HepG2 (cell line): ENCODE data around the gene UNG. TPM values are rescaled to one million over a fixed set of nuclear protein-coding genes. Genes with fewer than 3 reads are reported as not detected.

ENCODE experiments used
- ATAC-seq: fragments of 200-7000 bp; cut with Tn5 transposase; 3 replicates; pipeline ENCODE4 v1.9.1; 2020; ENCODE audit warnings: mild to moderate bottlenecking, moderate library complexity
- BruUV-seq: library from RNA; stranded (reverse); fragments of 400-500 nt; replicated peaks from 2 replicates; lab custom pipeline; 2021; lab: Mats Ljungman, UMichigan
- CTCF ChIA-PET: fragments of 300-600 bp; formaldehyde crosslinking; extraction: SDS; loops from one replicate; lab custom pipeline; 2021; ENCODE audit warnings: low total read pairs, inconsistent platforms, low intra/inter-chr PET ratio; lab: Yijun Ruan, JAX
- POLR2A ChIA-PET: fragments of 350-600 bp; sonication (Branson Sonifier 250); formaldehyde crosslinking; loops from one replicate; lab custom pipeline; 2020; ENCODE audit warnings: antibody characterized with exemption, inconsistent platforms; lab: Yijun Ruan, JAX
- DNase-seq: peaks from one replicate; pipeline ENCODE4 v3.0.0-alpha.2; 2015; ENCODE audit warnings: low spot score
- FAIRE-seq: peaks from 3 replicates; lab custom pipeline; 2011; peaks lifted over from hg19 to GRCh38; lab: Jason Lieb, UNC
- H2AFZ ChIP-seq: one replicate; pipeline ENCODE4 v1.6.1; 2011; ENCODE audit warnings: low read length, inconsistent platforms
- H3K27ac ChIP-seq: fragments of 300-600 bp; 3 replicates; pipeline ENCODE4 v1.8.0; 2011; ENCODE audit warnings: mixed run types, mild to moderate bottlenecking, mixed read lengths, low read length, inconsistent platforms; ENCODE audit not compliant: insufficient read depth; ENCODE audit errors: extremely low read length
- H3K27me3 ChIP-seq, 2 experiments: fragments of 200-600 bp in 1 of 2; 2 replicates in 1 of 2; 3 replicates in 1 of 2; pipeline versions ENCODE4 v1.6.0 to v1.8.0; 2011; ENCODE audit warnings: low read length in 2 of 2, mild to moderate bottlenecking in 2 of 2, moderate library complexity in 2 of 2, inconsistent platforms in 1 of 2; ENCODE audit not compliant: insufficient read depth in 2 of 2, control insufficient read depth in 1 of 2
- H3K36me3 ChIP-seq, 2 experiments: fragments of 200-600 bp in 1 of 2; replicated peaks in 1 of 2; 2 replicates in 1 of 2; 3 replicates in 1 of 2; pipeline versions ENCODE4 v1.5.1 to v1.8.0; 2011; ENCODE audit warnings: low read length in 2 of 2, inconsistent platforms in 1 of 2; ENCODE audit not compliant: insufficient read depth in 2 of 2, control insufficient read depth in 1 of 2
- H3K4me1 ChIP-seq: 2 replicates; pipeline ENCODE4 v1.5.1; 2012; ENCODE audit warnings: low read length, inconsistent platforms; ENCODE audit not compliant: insufficient read depth
- H3K4me2 ChIP-seq: 2 replicates; pipeline ENCODE4 v1.6.0; 2011; ENCODE audit warnings: low read depth, low read length, inconsistent platforms
- H3K4me3 ChIP-seq, 3 experiments: fragments of 200-600 bp in 1 of 3; sonication (generic), shearing (Covaris generic) in 1 of 3; replicated peaks in 1 of 3; 2 replicates each; pipeline ENCODE4 v1.5.1; 2011 to 2016; ENCODE audit warnings: low read length in 3 of 3, inconsistent platforms in 2 of 3, low read depth in 2 of 3, mild to moderate bottlenecking in 2 of 3, control low read depth in 1 of 3, mixed read lengths in 1 of 3; ENCODE audit not compliant: insufficient read depth in 1 of 3
- H3K79me2 ChIP-seq: one replicate; pipeline ENCODE4 v1.6.1; 2011; ENCODE audit warnings: low read length, inconsistent platforms; ENCODE audit not compliant: insufficient read depth
- H3K9ac ChIP-seq: 2 replicates; pipeline ENCODE4 v1.6.0; 2011; ENCODE audit warnings: mild to moderate bottlenecking, low read depth, low read length, inconsistent platforms; ENCODE audit not compliant: insufficient read depth
- H3K9me3 ChIP-seq: 2 replicates; pipeline ENCODE4 v1.5.1; 2012; ENCODE audit warnings: mild to moderate bottlenecking, low read length
- H4K20me1 ChIP-seq: 2 replicates; pipeline ENCODE4 v1.6.0; 2011; ENCODE audit warnings: inconsistent platforms, mild to moderate bottlenecking, low read length, moderate library complexity; ENCODE audit not compliant: insufficient read depth
- HMG20A ChIP-seq: IDR thresholded peaks from 2 replicates; pipeline ENCODE4 v1.6.1; 2016; ENCODE audit warnings: borderline replicate concordance
- LCORL ChIP-seq, 2 experiments: fragments of 450-650 bp in 1 of 2; sonication (generic) in 1 of 2; formaldehyde crosslinking in 1 of 2; IDR thresholded peaks; 2 replicates each; pipeline versions ENCODE4 v1.5.0 to v1.6.1; 2017 to 2020; ENCODE audit warnings: antibody characterized with exemption in 1 of 2, missing genetic modification reagents in 1 of 2
- NFYC ChIP-seq: IDR thresholded peaks from 2 replicates; pipeline ENCODE4 v1.6.1; 2016; ENCODE audit warnings: missing genetic modification reagents, missing compliant biosample characterization
- RORA ChIP-seq: sonication (generic); formaldehyde crosslinking; IDR thresholded peaks from 2 replicates; pipeline ENCODE4 v1.5.0; 2020; ENCODE audit warnings: mild to moderate bottlenecking, missing genetic modification reagents, moderate library complexity
- ZFP41 ChIP-seq: sonication (generic); formaldehyde crosslinking; IDR thresholded peaks from 2 replicates; pipeline ENCODE4 v1.4.0; 2020; ENCODE audit warnings: mild to moderate bottlenecking, missing genetic modification reagents, borderline replicate concordance
- ZNF207 ChIP-seq: fragments of 450-650 bp; IDR thresholded peaks from 2 replicates; pipeline ENCODE4 v1.6.1; 2016; ENCODE audit warnings: antibody characterized with exemption, borderline replicate concordance
- ZNF451 ChIP-seq: sonication (generic); formaldehyde crosslinking; IDR thresholded peaks from 2 replicates; pipeline ENCODE4 v1.5.0; 2020; ENCODE audit warnings: mild to moderate bottlenecking, missing genetic modification reagents
- ZNF879 ChIP-seq: sonication (generic); formaldehyde crosslinking; IDR thresholded peaks from 2 replicates; pipeline ENCODE4 v1.8.1; 2023; ENCODE audit warnings: missing genetic modification reagents
- WGBS: methylation state at CpG from one replicate; pipeline ENCODE4 v1.1.6; 2017; ENCODE audit warnings: low lambda C conversion rate; 5-methylcytosine and 5-hydroxymethylcytosine counted together
- in situ Hi-C: cut with HindIII; loops from 2 replicates; pipeline ENCODE4 v1.10.0; 2017; ENCODE audit warnings: low pct_unique_long_range_greater_than_20kb; ENCODE audit not compliant: extremely low pct_ligation_motif_present
- intact Hi-C: fragments of 100-400 bp; cut with micrococcal nuclease; formaldehyde crosslinking; loops from one replicate; pipeline ENCODE4 v1.10.0; 2022; ENCODE audit not compliant: unreplicated experiment
- polyA plus RNA-seq, 8 experiments: library from polyadenylated mRNA; depleted of rRNA in 3 of 8; stranded (reverse) in 7 of 8; unstranded in 1 of 8; fragments of >200 nt; fragmentation: Illumina TruSeq in 4 of 8; extraction: Trizol in 4 of 8; gene quantifications; 2 replicates each; pipeline versions ENCODE4 v1.2.1 to v1.2.3, GENCODE V29; 2011 to 2016; ENCODE audit warnings: low read depth in 4 of 8, missing spikeins in 1 of 8, mixed read lengths in 1 of 8; ENCODE audit not compliant: insufficient read depth in 1 of 8
- total RNA-seq, 5 experiments: library from RNA; depleted of rRNA; stranded (reverse); fragments of >200 nt; fragmentation: Illumina TruSeq; extraction: Trizol; gene quantifications; 2 replicates each; pipeline ENCODE4 v1.2.3, GENCODE V29; 2016; ENCODE audit warnings: low read depth in 1 of 5
- TF ChIP-seq, protein P1 (sequence below): sonication (generic); formaldehyde crosslinking; IDR thresholded peaks from 2 replicates; pipeline ENCODE4 v1.4.0; 2020; ENCODE audit warnings: missing genetic modification reagents, borderline replicate concordance
- TF ChIP-seq, protein P2 (sequence below): IDR thresholded peaks from 2 replicates; pipeline ENCODE4 v1.6.1; 2016
- TF ChIP-seq, protein P3 (sequence below): sonication (generic); formaldehyde crosslinking; IDR thresholded peaks from 2 replicates; pipeline ENCODE4 v1.4.0; 2020; ENCODE audit warnings: mild to moderate bottlenecking, missing genetic modification reagents, borderline replicate concordance
- TF ChIP-seq, protein P4 (sequence below): IDR thresholded peaks from 2 replicates; pipeline ENCODE4 v1.6.1; 2012; ENCODE audit warnings: low read depth, low read length, improper control_type of control experiment

UNG gene
- total and polyA plus RNA-seq, 2 of the 13 experiments (the other 11 are each of a cell fraction or from before 2014, with no cell fraction given) = 23.3 to 114 TPM

DNA sequence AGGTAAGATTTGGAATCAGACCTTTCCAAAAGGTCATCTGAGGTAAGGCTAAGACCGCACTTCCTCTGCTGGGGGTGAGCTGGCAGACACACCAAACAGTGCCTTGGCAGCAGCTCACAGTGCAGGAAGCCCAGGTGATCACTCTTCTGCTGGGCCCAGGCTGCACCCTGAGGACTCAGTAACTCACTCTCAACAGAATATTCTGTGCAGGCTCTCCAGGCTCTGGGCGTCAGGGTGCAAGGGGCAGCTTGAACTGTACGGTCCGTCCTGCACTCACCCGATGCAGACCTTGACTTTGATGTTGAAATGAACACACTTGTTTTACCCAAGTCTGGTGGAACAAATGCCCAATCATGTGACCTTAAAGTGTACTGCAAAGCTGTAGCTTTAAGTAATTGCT, 10.1 kb upstream of the UNG start:
- no peak overlapping the region for H3K9ac ChIP-seq
- H4K20me1 ChIP-seq = no peaks in the 10 kb centered on the region
- H3K9me3 ChIP-seq = no peaks in the 10 kb centered on the region
- intact Hi-C loops = no loop called here
- ChIA-PET POLR2A (interaction anchor here (0.7 to 1.6 kb wide), 3 partner anchors 17 to 28 kb away, joined by 5 to 9 read pairs (median 6); partner anchors contain the start of gene ACACB), CTCF (no interaction called here)
- H3K79me2 ChIP-seq = peaks cover 8% of the 10 kb centered on the region
- peak; percentile 96 for FAIRE-seq
- BruUV-seq = no TSS peak
- ATAC-seq = peak; percentile 98
- in situ Hi-C loops = no loop called here
- 9% methylated on average over 4 of the region's 5 CpGs for WGBS
- peak; percentile 82 for DNase-seq
- H3K36me3 ChIP-seq = peaks cover 12 to 43% of the 10 kb centered on the region in 2 experiments
- peaks cover 71% of the 10 kb centered on the region for H3K4me1 ChIP-seq
- H3K4me2 ChIP-seq = peak overlapping the region; percentile 6; the same call in 1 of the 2 replicates
- peak overlapping the region; percentile 38 for H3K27ac ChIP-seq
- no peaks in the 10 kb centered on the region for H3K27me3 ChIP-seq
- H3K4me3 ChIP-seq = no peak overlapping the region
- no peak overlapping the region for H2AFZ ChIP-seq
- TF ChIP-seq, protein P1, sequence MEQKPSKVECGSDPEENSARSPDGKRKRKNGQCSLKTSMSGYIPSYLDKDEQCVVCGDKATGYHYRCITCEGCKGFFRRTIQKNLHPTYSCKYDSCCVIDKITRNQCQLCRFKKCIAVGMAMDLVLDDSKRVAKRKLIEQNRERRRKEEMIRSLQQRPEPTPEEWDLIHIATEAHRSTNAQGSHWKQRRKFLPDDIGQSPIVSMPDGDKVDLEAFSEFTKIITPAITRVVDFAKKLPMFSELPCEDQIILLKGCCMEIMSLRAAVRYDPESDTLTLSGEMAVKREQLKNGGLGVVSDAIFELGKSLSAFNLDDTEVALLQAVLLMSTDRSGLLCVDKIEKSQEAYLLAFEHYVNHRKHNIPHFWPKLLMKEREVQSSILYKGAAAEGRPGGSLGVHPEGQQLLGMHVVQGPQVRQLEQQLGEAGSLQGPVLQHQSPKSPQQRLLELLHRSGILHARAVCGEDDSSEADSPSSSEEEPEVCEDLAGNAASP = peak; percentile 93; the same call in 1 of the 2 replicates
- no peak for TF ChIP-seq ZFP41 (CRISPR knock-in tag)
- TF ChIP-seq, protein P2, sequence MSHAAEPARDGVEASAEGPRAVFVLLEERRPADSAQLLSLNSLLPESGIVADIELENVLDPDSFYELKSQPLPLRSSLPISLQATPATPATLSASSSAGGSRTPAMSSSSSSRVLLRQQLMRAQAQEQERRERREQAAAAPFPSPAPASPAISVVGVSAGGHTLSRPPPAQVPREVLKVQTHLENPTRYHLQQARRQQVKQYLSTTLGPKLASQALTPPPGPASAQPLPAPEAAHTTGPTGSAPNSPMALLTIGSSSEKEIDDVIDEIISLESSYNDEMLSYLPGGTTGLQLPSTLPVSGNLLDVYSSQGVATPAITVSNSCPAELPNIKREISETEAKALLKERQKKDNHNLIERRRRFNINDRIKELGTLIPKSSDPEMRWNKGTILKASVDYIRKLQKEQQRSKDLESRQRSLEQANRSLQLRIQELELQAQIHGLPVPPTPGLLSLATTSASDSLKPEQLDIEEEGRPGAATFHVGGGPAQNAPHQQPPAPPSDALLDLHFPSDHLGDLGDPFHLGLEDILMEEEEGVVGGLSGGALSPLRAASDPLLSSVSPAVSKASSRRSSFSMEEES (CRISPR knock-in tag) = peak; percentile 76
- TF ChIP-seq, protein P3, sequence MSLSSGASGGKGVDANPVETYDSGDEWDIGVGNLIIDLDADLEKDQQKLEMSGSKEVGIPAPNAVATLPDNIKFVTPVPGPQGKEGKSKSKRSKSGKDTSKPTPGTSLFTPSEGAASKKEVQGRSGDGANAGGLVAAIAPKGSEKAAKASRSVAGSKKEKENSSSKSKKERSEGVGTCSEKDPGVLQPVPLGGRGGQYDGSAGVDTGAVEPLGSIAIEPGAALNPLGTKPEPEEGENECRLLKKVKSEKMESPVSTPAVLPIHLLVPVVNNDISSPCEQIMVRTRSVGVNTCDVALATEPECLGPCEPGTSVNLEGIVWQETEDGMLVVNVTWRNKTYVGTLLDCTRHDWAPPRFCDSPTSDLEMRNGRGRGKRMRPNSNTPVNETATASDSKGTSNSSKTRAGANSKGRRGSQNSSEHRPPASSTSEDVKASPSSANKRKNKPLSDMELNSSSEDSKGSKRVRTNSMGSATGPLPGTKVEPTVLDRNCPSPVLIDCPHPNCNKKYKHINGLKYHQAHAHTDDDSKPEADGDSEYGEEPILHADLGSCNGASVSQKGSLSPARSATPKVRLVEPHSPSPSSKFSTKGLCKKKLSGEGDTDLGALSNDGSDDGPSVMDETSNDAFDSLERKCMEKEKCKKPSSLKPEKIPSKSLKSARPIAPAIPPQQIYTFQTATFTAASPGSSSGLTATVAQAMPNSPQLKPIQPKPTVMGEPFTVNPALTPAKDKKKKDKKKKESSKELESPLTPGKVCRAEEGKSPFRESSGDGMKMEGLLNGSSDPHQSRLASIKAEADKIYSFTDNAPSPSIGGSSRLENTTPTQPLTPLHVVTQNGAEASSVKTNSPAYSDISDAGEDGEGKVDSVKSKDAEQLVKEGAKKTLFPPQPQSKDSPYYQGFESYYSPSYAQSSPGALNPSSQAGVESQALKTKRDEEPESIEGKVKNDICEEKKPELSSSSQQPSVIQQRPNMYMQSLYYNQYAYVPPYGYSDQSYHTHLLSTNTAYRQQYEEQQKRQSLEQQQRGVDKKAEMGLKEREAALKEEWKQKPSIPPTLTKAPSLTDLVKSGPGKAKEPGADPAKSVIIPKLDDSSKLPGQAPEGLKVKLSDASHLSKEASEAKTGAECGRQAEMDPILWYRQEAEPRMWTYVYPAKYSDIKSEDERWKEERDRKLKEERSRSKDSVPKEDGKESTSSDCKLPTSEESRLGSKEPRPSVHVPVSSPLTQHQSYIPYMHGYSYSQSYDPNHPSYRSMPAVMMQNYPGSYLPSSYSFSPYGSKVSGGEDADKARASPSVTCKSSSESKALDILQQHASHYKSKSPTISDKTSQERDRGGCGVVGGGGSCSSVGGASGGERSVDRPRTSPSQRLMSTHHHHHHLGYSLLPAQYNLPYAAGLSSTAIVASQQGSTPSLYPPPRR (CRISPR knock-in tag) = peak; percentile 31; the same call in 1 of the 2 replicates
- no peak for TF ChIP-seq RORA (CRISPR knock-in tag)
- TF ChIP-seq NFYC (CRISPR knock-in tag) = no peak
- TF ChIP-seq, protein P4, sequence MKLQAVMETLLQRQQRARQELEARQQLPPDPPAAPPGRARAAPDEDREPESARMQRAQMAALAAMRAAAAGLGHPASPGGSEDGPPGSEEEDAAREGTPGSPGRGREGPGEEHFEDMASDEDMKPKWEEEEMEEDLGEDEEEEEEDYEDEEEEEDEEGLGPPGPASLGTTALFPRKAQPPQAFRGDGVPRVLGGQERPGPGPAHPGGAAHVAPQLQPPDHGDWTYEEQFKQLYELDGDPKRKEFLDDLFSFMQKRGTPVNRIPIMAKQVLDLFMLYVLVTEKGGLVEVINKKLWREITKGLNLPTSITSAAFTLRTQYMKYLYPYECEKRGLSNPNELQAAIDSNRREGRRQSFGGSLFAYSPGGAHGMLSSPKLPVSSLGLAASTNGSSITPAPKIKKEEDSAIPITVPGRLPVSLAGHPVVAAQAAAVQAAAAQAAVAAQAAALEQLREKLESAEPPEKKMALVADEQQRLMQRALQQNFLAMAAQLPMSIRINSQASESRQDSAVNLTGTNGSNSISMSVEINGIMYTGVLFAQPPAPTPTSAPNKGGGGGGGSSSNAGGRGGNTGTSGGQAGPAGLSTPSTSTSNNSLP = 0 out of 2 replicates have a peak, but pooled peaks have one; percentile 21
- no peak for TF ChIP-seq ZNF879
- no peak for TF ChIP-seq ZNF207
- TF ChIP-seq HMG20A (CRISPR knock-in tag) = peak; percentile 24; the same call in 1 of the 2 replicates
- no peak for TF ChIP-seq LCORL (IDR thresholded peaks at IDR 0.05)
- TF ChIP-seq LCORL (CRISPR knock-in tag; IDR thresholded peaks at IDR 0.05) = peak; percentile 63
- TF ChIP-seq ZNF451 (CRISPR knock-in tag) = no peak
